Activated T-helper 1 cell treated with Interleukin-2 at 50 U/mL for 16 hours (primary cell): ENCODE results near the gene EGR2.

Experiments used
- DNase-seq: peaks from one replicate; pipeline ENCODE4 v3.0.0-alpha.2; 2020; ENCODE audit warnings: low read depth

The EGR2 gene

GRCh38 chr10:62816331-62817120, at the start of gene EGR2:
Gene EGR2, minus strand, starts transcription at chr10:62816366. Its CDS starts 337 bp downstream, at chr10:62816029.
- DNase-seq = peak; percentile 90

- DNase-seq = no peak
Observed at GRCh38 chr10:62862447-62862846, 46.3 kb upstream of the EGR2 start.

- no peak for DNase-seq
Observed at GRCh38 chr10:62861507-62861906, 45.3 kb upstream of the EGR2 start.

GRCh38 chr10:62860946-62861345, 44.8 kb upstream of the EGR2 start:
- no peak for DNase-seq

DNA sequence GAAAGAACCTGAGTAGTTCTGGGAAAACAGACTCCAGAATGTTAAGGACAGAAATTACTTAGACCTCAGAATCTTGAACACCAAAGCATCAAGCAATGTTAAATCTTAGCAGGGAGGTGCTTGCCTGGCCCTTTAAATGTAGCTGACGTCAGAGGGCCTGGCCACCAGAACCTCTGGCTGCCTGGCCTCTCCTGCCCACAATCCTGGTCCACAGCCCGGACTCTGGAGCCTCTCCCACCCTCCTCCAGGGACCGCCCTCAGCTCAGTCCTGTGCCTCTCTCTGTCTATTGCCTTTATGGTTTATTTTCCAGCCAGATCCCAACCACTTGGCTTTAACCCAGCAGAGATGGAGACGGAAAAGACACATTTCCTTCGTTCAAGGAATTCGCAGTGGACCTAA, 42.2 kb upstream of the EGR2 start:
- no peak for DNase-seq

DNA sequence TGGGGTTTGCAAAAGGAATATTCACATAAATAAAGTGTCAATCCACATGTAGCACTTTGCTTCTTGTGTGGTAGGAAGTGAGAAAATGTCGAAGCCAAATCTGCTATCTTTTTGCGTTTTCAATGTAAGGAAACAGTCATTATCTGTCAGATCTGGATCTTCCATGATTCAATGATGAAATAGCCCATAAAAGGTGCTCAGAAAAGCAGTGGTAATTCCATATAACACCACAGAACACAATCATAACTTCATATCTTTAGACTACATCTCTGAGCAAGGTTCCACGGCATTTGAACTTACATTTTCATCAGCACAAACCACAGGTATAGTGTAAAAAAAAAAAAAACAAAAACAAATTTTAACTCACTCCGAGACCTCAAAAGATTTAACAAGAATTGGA, 39.9 kb upstream of the EGR2 start:
- no peak for DNase-seq

GRCh38 chr10:62853710-62854109, 37.5 kb upstream of the EGR2 start:
- no peak for DNase-seq

- DNase-seq = no peak
Observed at GRCh38 chr10:62852961-62853702, 37.0 kb upstream of the EGR2 start.

GRCh38 chr10:62851442-62851841, 35.3 kb upstream of the EGR2 start:
- DNase-seq = no peak

DNA sequence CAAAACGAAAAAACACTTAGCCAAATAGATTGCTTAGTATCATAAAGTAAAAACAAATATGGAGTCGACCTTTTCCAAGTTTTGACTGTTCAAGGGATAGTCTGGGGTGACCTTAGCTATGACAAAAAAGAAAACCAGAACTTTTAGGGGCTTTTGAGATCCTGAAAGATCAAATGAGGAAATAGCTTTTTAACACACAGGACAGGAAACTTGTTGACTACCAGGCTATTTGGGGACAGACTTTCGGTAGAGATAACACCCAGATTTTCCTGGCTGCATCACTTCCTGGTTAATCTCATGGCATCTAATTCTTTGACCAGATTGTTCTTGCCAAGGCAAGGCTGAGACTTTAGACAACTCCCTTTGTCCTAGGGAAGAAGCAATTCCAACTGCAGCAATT, 34.5 kb upstream of the EGR2 start:
- DNase-seq = no peak

- no peak for DNase-seq
Observed at GRCh38 chr10:62847433-62847832, 31.3 kb upstream of the EGR2 start.

GRCh38 chr10:62844280-62845011, 28.3 kb upstream of the EGR2 start:
- DNase-seq = no peak

- DNase-seq = no peak
Observed at GRCh38 chr10:62843600-62843999, 27.4 kb upstream of the EGR2 start.

GRCh38 chr10:62842983-62843382, 26.8 kb upstream of the EGR2 start:
- DNase-seq = no peak

- no peak for DNase-seq
Observed at GRCh38 chr10:62839590-62839989, 23.4 kb upstream of the EGR2 start.

GRCh38 chr10:62831346-62831745, 15.2 kb upstream of the EGR2 start:
- no peak for DNase-seq

DNA sequence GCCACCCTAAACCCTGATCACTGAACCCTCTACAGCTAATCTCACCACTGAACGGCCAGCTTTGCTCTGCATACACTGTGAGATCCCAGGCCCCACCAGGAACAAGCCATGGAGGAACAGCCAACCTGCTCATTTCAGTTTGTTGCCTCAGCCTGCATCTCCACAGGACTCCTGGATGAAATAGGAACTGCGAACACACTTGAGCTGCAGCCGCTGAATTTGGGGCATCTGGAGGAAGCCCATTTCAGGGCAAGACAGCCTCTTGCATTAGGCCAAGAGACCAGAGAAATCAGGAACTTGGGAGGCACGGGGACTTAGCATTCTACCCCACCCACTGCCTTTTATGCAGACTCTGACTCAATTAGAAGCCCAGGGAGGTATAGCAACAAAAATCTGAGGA, 14.5 kb upstream of the EGR2 start:
- no peak for DNase-seq

DNA sequence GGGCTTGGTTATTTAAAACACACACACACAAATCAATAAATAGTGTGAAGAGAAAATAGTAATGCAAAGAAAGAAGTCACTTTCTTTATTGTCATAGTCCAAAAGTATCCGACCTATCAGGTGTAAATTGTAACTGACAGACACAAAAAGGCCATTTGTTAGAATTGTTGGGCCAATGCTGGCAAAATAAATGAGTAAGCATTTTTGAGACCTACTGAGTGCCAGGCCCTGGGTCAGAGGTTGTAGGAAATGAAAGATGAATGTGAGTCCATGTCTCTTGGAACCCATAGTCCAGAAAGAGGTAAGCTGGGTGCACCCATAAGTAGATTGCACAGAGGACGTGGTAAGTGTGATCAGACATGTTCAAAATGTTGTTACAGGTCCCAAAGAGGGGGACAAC, 13.5 kb upstream of the EGR2 start:
- no peak for DNase-seq

DNA sequence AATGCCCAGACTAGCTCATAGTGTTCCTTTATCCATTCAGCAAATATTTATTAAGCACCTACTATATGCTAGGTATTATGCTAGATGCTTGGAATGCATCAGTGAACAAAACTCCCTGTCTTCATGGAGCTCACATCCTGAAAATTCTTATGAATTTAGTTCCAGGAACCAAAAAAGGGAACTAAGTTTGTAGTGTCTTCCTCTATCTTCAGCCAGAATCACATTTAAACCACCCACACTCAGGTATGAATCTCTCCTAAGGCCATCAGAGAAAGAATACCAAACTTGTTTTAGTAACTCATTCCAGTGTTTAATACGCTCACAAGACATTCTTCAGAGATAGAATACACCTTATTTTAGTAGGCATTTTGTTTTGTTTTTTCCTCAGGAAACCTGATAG, 10.1 kb upstream of the EGR2 start:
- DNase-seq = no peak

GRCh38 chr10:62820586-62820985, 4.4 kb upstream of the EGR2 start:
- no peak for DNase-seq

DNA sequence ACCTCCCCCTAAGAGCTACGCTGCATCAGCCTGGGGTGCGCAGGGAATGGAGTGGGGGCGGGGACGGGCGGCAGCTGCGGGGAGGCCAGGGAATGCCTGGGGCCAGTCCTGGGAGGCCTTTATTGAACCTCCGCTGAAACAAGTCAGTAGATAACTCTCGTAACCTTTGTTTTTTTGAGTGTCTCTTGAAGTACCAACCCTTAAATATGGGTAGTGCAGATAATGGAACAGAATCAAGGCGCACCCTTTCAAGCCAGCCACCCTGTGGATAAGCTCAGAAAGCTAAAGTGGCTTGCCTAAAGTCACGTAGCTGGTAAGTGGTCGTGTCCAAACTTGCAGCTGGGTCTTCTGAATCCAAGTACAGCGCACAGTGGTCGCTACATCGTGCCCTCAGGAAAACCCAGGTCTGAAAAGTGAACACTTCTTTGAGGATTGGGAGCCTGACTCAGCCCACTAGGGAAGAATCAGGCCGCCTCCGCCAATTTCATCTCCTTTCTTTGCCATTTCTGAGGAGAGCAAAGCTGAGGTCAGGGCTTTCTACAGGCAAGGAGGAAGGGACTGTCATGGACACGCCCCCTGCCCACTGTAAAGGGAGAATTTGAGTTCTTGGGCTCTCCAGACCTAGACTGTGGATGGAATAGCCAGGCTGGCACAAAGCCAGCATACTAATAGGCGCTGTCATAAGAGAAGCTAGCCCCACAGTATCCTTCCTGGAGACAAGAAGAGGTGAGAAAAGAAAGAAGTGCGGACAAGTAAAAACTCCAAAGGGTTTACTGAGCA, 3.2 kb upstream of the EGR2 start:
- DNase-seq = no peak

DNA sequence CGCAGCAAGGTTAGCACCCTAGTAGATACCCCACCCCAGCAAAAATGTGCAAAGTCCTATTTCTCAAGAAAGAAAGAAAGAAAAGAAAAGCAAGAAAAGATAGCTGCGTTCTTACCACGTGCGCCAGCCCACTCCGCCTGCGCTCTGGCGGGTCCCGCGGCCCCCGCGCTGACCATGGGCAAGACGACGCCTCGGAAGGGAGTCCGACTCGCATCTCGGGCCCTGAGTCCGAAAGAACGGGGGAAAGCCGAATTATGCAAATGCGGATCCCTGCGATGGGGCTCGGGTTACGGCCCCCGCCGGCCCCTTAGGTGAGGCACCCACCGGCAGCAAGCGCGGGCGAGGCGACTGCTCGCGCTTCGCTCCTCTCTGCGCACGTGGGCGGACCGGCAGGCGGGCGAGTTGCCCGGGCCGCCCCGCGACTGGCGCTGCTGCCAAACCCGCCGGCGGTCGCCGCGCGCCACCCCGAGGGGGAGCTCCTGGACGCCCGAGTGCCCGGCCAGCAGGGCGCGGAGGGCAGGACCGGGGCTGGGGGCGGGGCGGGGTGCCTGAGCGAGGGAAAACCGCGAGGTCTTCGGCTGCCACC, 2.4 kb upstream of the EGR2 start:
- DNase-seq = no peak
